ENCODE results near the gene F2RL2.
"Not testable (repeated sequence)": the region's sequence is repeated elsewhere in the genome, so short reads cannot be mapped to it uniquely, and the experiment has no call there.

The F2RL2 gene

GRCh38 chr5:76622076-76622475 is 1.1 kb downstream of the F2RL2 start:
- DNase-seq (ENCODE audit: low read depth), result no peak

- DNase-seq (ENCODE audit: low read depth), result no peak
These were observed 3.0 kb downstream of the F2RL2 start for GRCh38 chr5:76620166-76620565.

GRCh38 chr5:76617675-76618074 is 5.5 kb downstream of the F2RL2 start:
- DNase-seq (ENCODE audit: low read depth), result no peak

GRCh38 chr5:76617229-76617628 is 6.0 kb downstream of the F2RL2 start:
- DNase-seq (ENCODE audit: low read depth), result no peak

GRCh38 chr5:76616206-76616605 is 7.0 kb downstream of the F2RL2 start:
- no peak for DNase-seq (ENCODE audit: low read depth)

- DNase-seq (ENCODE audit: low read depth), result no peak
These were observed 7.4 kb downstream of the F2RL2 start for GRCh38 chr5:76615759-76616158.

GRCh38 chr5:76612942-76613341 is 10.3 kb downstream of the F2RL2 start:
- no peak for DNase-seq (ENCODE audit: low read depth)

- DNase-seq (ENCODE audit: low read depth), result no peak
These were observed 13.0 kb downstream of the F2RL2 start for GRCh38 chr5:76610196-76610595.

GRCh38 chr5:76608833-76609232 is 14.4 kb downstream of the F2RL2 start:
- no peak for DNase-seq (ENCODE audit: low read depth)

GRCh38 chr5:76607353-76607871 is 15.8 kb downstream of the F2RL2 start:
- no peak for DNase-seq (ENCODE audit: low read depth)

GRCh38 chr5:76606701-76607100 is 16.5 kb downstream of the F2RL2 start:
- DNase-seq (ENCODE audit: low read depth), result no peak

- no peak for DNase-seq (ENCODE audit: low read depth)
These were observed 18.4 kb downstream of the F2RL2 start for GRCh38 chr5:76604838-76605237.

GRCh38 chr5:76603991-76604390 is 19.2 kb downstream of the F2RL2 start:
- DNase-seq (ENCODE audit: low read depth), result not testable (repeated sequence)

GRCh38 chr5:76602094-76602726 is 21.0 kb downstream of the F2RL2 start:
- no peak for DNase-seq (ENCODE audit: low read depth)

- no peak for DNase-seq (ENCODE audit: low read depth)
These were observed 21.7 kb downstream of the F2RL2 start for GRCh38 chr5:76601470-76601869.

- DNase-seq (ENCODE audit: low read depth), result no peak
These were observed 22.5 kb downstream of the F2RL2 start for GRCh38 chr5:76600716-76601115.

- DNase-seq (ENCODE audit: low read depth), result no peak
These were observed 24.7 kb downstream of the F2RL2 start for GRCh38 chr5:76598531-76598930.

- no peak for DNase-seq (ENCODE audit: low read depth)
These were observed 27.3 kb downstream of the F2RL2 start for GRCh38 chr5:76595755-76596481.

- DNase-seq (ENCODE audit: low read depth), result no peak
These were observed 29.1 kb downstream of the F2RL2 start for GRCh38 chr5:76594107-76594506.

GRCh38 chr5:76592692-76593091 is 30.5 kb downstream of the F2RL2 start:
- DNase-seq (ENCODE audit: low read depth), result no peak

GRCh38 chr5:76591366-76591765 is 31.8 kb downstream of the F2RL2 start:
- DNase-seq (ENCODE audit: low read depth), result no peak

- DNase-seq (ENCODE audit: low read depth), result no peak
These were observed 33.2 kb downstream of the F2RL2 start for GRCh38 chr5:76590027-76590426.

GRCh38 chr5:76586531-76586930 is 36.7 kb downstream of the F2RL2 start:
- no peak for DNase-seq (ENCODE audit: low read depth)
